ENCODE data around the gene CCDC88B.

The CCDC88B gene

GRCh38 chr11:64357904-64358535, 18.0 kb downstream of the CCDC88B start:
- TF ChIP-seq SIN3A (IDR thresholded peaks at IDR 0.05; ENCODE audit: borderline replicate concordance, insufficient read depth, low read length): no peak
- no peak for TF ChIP-seq POLR2AphosphoS5 (IDR thresholded peaks at IDR 0.05; ENCODE audit: low read depth, low read length)
- no peak for TF ChIP-seq TAF1 (IDR thresholded peaks at IDR 0.05; ENCODE audit: borderline replicate concordance, insufficient read depth, low read length)
- TF ChIP-seq, protein P1, sequence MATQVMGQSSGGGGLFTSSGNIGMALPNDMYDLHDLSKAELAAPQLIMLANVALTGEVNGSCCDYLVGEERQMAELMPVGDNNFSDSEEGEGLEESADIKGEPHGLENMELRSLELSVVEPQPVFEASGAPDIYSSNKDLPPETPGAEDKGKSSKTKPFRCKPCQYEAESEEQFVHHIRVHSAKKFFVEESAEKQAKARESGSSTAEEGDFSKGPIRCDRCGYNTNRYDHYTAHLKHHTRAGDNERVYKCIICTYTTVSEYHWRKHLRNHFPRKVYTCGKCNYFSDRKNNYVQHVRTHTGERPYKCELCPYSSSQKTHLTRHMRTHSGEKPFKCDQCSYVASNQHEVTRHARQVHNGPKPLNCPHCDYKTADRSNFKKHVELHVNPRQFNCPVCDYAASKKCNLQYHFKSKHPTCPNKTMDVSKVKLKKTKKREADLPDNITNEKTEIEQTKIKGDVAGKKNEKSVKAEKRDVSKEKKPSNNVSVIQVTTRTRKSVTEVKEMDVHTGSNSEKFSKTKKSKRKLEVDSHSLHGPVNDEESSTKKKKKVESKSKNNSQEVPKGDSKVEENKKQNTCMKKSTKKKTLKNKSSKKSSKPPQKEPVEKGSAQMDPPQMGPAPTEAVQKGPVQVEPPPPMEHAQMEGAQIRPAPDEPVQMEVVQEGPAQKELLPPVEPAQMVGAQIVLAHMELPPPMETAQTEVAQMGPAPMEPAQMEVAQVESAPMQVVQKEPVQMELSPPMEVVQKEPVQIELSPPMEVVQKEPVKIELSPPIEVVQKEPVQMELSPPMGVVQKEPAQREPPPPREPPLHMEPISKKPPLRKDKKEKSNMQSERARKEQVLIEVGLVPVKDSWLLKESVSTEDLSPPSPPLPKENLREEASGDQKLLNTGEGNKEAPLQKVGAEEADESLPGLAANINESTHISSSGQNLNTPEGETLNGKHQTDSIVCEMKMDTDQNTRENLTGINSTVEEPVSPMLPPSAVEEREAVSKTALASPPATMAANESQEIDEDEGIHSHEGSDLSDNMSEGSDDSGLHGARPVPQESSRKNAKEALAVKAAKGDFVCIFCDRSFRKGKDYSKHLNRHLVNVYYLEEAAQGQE (IDR thresholded peaks at IDR 0.05; ENCODE audit: insufficient read depth in 1 of 2, low read depth in 2 of 2, low read length in 2 of 2): no peak
- TF ChIP-seq FOXP2 (optimal IDR thresholded peaks at IDR 0.05; ENCODE audit: borderline replicate concordance, extremely low read depth, extremely low read length, insufficient read depth): no peak

GRCh38 chr11:64358536-64358906, 18.5 kb downstream of the CCDC88B start:
- TF ChIP-seq TAF1 (IDR thresholded peaks at IDR 0.05; ENCODE audit: borderline replicate concordance, insufficient read depth, low read length) (no peak), SIN3A (IDR thresholded peaks at IDR 0.05; ENCODE audit: borderline replicate concordance, insufficient read depth, low read length) (no peak), FOXP2 (optimal IDR thresholded peaks at IDR 0.05; ENCODE audit: borderline replicate concordance, extremely low read depth, extremely low read length, insufficient read depth) (no peak), POLR2AphosphoS5 (IDR thresholded peaks at IDR 0.05; ENCODE audit: low read depth, low read length) (no peak)
- TF ChIP-seq, protein P1 (IDR thresholded peaks at IDR 0.05; ENCODE audit: insufficient read depth in 1 of 2, low read depth in 2 of 2, low read length in 2 of 2): no peak

DNA sequence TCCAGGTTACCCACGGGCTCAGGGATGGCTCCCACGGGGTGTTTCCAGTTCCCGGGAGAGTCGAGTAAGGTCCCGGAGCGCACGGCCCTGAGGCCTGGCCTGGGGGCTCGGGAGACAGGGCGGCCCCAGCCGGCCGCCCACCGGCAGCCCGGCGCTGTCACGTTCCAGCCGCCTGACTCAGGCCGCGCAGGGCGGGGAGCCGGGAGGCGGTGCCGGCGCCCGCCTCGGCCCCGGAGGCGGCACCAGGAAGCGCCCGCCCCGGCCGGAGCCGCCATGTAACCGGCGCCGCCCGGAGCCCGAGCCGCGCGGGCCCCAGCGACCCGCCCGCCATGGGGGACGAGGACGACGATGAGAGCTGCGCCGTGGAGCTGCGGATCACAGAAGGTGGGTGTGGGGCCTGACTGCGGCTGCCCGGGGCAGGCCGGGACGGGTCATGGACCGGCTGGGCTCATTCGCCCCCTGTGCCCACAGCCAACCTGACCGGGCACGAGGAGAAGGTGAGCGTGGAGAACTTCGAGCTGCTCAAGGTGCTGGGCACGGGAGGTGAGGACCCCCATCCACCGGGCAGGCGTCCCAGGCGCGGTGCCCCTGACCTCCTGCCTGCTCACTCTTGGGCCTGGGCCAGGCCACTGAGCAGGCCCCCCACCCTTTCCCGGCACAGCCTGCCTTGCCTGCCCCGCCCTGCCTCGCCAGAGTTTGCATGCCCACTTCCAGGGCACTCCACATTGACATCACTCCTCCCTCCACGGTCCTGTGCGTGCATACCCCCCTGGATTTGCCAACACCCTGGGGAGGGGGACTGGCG, 19.1 kb downstream of the CCDC88B start, which contains the start of gene RPS6KA4:
RPS6KA4 (plus strand) TSS at position 256 of the 805 bp plus-strand sequence; CDS start at position 330, 74 bp downstream.
- TF ChIP-seq SIN3A (IDR thresholded peaks at IDR 0.05; ENCODE audit: borderline replicate concordance, insufficient read depth, low read length) (no peak), FOXP2 (optimal IDR thresholded peaks at IDR 0.05; ENCODE audit: borderline replicate concordance, extremely low read depth, extremely low read length, insufficient read depth) (peak; percentile 21), POLR2AphosphoS5 (IDR thresholded peaks at IDR 0.05; ENCODE audit: low read depth, low read length) (peak; percentile 45), TAF1 (IDR thresholded peaks at IDR 0.05; ENCODE audit: borderline replicate concordance, insufficient read depth, low read length) (no peak)
- TF ChIP-seq, protein P1 (IDR thresholded peaks at IDR 0.05; ENCODE audit: insufficient read depth in 1 of 2, low read depth in 2 of 2, low read length in 2 of 2): no peak

DNA sequence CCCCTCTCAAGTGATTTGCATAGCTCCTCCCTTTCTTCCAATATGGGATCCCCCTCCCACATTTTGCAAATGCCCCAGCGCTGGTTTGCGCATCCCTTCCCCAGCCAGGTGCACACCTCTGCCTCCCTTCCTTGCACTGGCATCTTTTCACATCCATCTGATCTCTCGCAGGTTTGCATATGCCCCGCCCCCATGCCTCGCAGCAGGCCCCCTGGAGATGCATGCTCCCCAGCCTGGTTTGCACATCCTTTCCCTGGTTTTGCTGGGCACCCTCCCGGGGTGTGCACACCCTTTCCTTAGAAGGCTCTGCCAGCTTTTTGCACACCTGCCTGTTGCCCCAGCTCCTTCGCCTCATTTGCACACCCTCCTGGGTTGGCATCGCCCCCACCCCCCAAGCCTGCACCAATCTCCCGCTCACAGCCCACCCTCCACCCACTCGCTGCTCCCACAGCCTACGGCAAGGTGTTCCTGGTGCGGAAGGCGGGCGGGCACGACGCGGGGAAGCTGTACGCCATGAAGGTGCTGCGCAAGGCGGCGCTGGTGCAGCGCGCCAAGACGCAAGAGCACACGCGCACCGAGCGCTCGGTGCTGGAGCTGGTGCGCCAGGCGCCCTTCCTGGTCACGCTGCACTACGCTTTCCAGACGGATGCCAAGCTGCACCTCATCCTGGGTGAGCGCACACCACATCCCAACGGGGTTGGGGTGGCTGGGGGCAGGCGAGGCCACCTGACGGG, 19.9 kb downstream of the CCDC88B start:
- TF ChIP-seq TAF1 (IDR thresholded peaks at IDR 0.05; ENCODE audit: borderline replicate concordance, insufficient read depth, low read length) (no peak), FOXP2 (optimal IDR thresholded peaks at IDR 0.05; ENCODE audit: borderline replicate concordance, extremely low read depth, extremely low read length, insufficient read depth) (no peak), SIN3A (IDR thresholded peaks at IDR 0.05; ENCODE audit: borderline replicate concordance, insufficient read depth, low read length) (no peak), POLR2AphosphoS5 (IDR thresholded peaks at IDR 0.05; ENCODE audit: low read depth, low read length) (no peak)
- TF ChIP-seq, protein P1 (IDR thresholded peaks at IDR 0.05; ENCODE audit: insufficient read depth in 1 of 2, low read depth in 2 of 2, low read length in 2 of 2): no peak

Measured in PFSK-1 (cell line).